C4-2B (cell line): ENCODE measurements around the gene BTBD2.
"Not testable (repeated sequence)": the region's sequence is repeated elsewhere in the genome, so short reads cannot be mapped to it uniquely, and the experiment has no call there.

Source experiments
- H3K27ac ChIP-seq: fragments of 450-650 bp; 2 replicates; pipeline ENCODE4 v1.5.1; 2017
- ZFX ChIP-seq: fragments of 450-650 bp; IDR thresholded peaks from 2 replicates; pipeline ENCODE4 v1.6.1; 2017
- TF ChIP-seq, protein P1 (sequence below): fragments of 450-650 bp; conservative IDR thresholded peaks from 2 replicates; pipeline ENCODE4 v1.5.1; 2017; ENCODE audit warnings: mild to moderate bottlenecking

The BTBD2 gene

GRCh38 chr19:1997353-1998233 lies 17.9 kb downstream of the BTBD2 start:
- H3K27ac ChIP-seq, result no peak overlapping the region
- TF ChIP-seq ZFX, result no peak
- TF ChIP-seq, protein P1, sequence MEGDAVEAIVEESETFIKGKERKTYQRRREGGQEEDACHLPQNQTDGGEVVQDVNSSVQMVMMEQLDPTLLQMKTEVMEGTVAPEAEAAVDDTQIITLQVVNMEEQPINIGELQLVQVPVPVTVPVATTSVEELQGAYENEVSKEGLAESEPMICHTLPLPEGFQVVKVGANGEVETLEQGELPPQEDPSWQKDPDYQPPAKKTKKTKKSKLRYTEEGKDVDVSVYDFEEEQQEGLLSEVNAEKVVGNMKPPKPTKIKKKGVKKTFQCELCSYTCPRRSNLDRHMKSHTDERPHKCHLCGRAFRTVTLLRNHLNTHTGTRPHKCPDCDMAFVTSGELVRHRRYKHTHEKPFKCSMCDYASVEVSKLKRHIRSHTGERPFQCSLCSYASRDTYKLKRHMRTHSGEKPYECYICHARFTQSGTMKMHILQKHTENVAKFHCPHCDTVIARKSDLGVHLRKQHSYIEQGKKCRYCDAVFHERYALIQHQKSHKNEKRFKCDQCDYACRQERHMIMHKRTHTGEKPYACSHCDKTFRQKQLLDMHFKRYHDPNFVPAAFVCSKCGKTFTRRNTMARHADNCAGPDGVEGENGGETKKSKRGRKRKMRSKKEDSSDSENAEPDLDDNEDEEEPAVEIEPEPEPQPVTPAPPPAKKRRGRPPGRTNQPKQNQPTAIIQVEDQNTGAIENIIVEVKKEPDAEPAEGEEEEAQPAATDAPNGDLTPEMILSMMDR, result no peak

GRCh38 chr19:1992759-1993260 lies 22.7 kb downstream of the BTBD2 start:
- TF ChIP-seq ZFX, result no peak
- TF ChIP-seq, protein P1, result no peak
- no peak overlapping the region for H3K27ac ChIP-seq

- H3K27ac ChIP-seq, result no peak overlapping the region
- TF ChIP-seq, protein P1, result no peak
- TF ChIP-seq ZFX, result no peak
These were observed 24.2 kb downstream of the BTBD2 start for GRCh38 chr19:1991018-1991913.

- TF ChIP-seq ZFX, result no peak
- TF ChIP-seq, protein P1, result no peak
- no peak overlapping the region for H3K27ac ChIP-seq
These were observed 25.1 kb downstream of the BTBD2 start for GRCh38 chr19:1990230-1991017.

DNA sequence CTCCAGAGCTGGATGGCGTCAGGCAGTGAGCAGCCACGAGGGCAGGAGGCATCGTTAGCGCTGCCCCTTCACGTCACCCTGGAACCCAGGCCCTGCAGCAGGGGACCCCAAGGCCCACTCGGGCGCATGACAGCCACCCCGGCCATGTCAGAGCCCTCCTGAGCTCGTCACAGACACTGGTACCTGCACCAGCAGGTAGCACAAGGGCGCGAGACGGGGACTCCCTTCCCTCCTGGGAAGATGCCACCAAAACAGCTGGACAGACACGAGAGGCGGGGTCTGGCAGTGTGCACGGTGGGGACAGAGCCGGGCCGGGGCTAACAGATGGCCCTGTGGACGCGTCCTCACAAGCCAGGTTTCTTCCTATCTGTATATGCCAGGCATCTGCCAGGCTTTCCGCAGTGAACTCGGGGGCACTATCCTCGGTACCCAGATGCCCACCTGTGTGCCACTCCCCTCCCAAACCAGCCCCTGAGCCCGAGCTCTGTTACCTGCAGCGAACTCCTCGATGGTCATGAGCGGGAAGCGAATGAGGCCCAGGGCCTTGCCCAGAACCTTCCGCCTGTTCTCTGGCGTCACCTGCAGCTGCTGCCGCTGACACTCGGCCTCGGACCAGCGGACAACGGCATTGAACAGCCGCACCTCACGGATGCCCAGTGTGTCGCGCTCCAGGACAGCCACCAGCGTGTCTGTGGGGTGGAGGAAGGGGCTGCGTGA lies 25.8 kb downstream of the BTBD2 start:
- TF ChIP-seq, protein P1, result no peak
- TF ChIP-seq ZFX, result no peak
- H3K27ac ChIP-seq, result no peak overlapping the region

DNA sequence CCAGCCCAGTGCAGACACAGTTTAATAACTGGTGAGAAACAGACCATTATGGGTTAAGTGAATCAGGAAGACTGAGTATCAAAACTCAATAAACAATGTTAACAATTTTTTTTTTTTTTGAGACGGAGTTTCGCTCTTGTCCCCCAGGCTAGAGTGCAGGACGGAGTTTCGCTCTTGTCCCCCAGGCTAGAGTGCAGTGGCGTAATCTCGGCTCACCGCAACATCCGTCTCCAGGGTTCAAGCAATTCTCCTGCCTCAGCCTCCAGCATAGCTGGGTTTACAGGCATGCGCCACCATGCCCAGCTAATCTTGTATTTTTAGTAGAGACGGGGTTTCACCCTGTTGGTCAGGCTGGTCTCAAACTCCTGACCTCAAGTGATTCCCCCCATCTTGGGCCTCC lies 27.1 kb downstream of the BTBD2 start:
- H3K27ac ChIP-seq, result not testable (repeated sequence)
